H7 (cell line): Measurements from ENCODE around the gene MYO3A. TPM values are rescaled to one million over a fixed set of nuclear protein-coding genes. Genes with fewer than 3 reads are reported as not detected.
"Not testable (repeated sequence)": the region's sequence is repeated elsewhere in the genome, so short reads cannot be mapped to it uniquely, and the experiment has no call there.

Experiments
- DNase-seq: peaks from one replicate; pipeline ENCODE4 v3.0.0; 2012
- H3K27me3 ChIP-seq: 2 replicates; pipeline ENCODE4 v1.6.0; 2011; ENCODE audit warnings: mild to moderate bottlenecking, low read length; ENCODE audit not compliant: control insufficient read depth, insufficient read depth
- H3K36me3 ChIP-seq: replicated peaks from 2 replicates; pipeline ENCODE4 v1.5.1; 2011; ENCODE audit warnings: low read length; ENCODE audit not compliant: control insufficient read depth, insufficient read depth
- H3K4me3 ChIP-seq: 2 replicates; pipeline ENCODE4 v1.5.1; 2011; ENCODE audit warnings: low read depth, mild to moderate bottlenecking, control low read depth, low read length, moderate library complexity; ENCODE audit not compliant: insufficient read depth
- total RNA-seq: library from RNA; depleted of rRNA; stranded (reverse); fragments of >200 nt; shearing (Covaris generic); gene quantifications from 2 replicates; pipeline ENCODE4 v1.2.3, GENCODE V29; 2014

The MYO3A gene
- total RNA-seq, 1 experiment from 2014 or later = 4.9 TPM

DNA sequence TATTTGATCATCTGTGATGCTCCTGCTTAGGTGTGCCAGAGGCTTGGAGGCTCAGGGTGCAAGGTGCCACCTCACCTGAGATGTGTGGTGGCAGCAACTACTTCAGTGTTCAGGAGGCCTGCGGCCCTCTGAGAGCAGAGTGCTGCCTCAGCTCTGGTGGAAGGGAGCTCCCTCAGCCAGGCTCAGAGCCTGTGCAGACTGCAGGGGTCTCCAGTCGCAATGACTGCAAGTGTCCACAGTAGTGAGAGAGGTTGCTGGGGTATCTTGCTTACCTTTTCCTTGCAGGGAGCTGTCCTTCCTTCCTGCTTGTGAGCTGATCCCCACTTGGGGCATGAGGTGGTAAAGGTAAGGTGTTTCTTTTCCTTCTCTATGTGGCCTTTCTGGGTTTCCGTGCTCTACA is 151.5 kb downstream of the MYO3A start:
- Histone ChIP-seq H3K4me3 (no peak overlapping the region), H3K36me3 (no peaks in the 10 kb centered on the region), H3K27me3 (no peaks in the 10 kb centered on the region)
- peak; percentile 39 for DNase-seq

DNA sequence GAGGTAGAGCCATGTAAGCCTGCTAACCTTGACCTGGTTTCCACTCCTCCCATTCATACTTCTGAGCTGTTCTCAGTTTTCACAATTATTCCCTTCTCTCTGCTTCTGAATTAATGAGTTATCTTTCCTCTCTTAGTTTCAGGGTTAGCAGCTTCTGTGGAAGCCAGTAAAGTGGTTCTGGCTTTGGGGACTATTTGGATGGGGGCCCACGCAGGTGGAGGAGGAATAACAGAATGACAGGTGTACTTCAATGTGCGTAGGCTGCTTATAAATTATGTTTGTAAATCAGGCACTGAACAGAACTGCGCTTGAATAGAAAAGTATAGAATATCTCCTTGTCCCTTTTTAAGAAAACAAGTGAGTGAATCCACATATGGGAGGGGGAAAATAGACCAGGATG is 153.6 kb downstream of the MYO3A start:
- no peak for DNase-seq
- Histone ChIP-seq H3K27me3 (no peaks in the 10 kb centered on the region), H3K4me3 (no peak overlapping the region), H3K36me3 (no peaks in the 10 kb centered on the region)

DNA sequence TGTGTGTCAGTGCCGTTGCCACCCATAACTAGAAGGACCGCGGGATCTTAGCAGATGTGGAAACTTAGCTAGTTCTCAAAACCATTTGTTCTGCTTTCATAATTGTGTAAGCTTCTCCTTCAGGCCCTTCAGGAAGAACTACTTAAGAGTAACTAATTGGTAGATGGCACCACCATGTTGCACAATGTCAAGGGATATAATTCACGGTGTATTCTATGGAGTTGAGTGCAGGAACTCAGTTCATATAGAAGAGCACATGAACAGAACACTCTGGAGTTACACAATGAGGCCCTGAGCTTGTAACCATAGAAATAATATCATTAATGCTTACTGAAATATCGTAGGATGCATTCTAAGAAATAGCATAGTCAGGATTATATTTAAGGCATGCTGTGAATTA is 156.0 kb downstream of the MYO3A start:
- Histone ChIP-seq H3K4me3 (no peak overlapping the region), H3K27me3 (no peaks in the 10 kb centered on the region), H3K36me3 (no peaks in the 10 kb centered on the region)
- no peak for DNase-seq

DNA sequence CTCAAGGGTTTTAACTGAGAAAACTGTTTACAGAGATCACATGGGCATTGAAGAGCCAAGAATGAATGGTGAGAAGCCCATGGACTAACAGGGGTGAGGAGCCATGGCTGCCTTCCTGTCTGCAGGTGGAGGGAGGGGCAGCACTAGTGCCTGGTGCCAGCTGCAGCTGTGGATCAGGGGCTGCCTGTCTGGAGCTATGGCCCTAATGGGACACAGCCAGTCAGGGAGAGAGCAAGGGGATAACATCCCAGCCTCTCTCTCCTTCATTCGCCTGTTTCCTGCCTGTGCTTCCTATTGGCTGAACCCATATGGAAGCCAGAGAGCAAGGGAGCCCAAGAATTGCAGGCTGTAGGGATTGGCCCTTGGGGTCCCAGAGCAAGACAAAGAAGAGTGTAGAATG is 156.7 kb downstream of the MYO3A start:
- no peaks in the 10 kb centered on the region for H3K27me3 ChIP-seq
- no peak overlapping the region for H3K4me3 ChIP-seq
- DNase-seq = no peak
- H3K36me3 ChIP-seq = no peaks in the 10 kb centered on the region

DNA sequence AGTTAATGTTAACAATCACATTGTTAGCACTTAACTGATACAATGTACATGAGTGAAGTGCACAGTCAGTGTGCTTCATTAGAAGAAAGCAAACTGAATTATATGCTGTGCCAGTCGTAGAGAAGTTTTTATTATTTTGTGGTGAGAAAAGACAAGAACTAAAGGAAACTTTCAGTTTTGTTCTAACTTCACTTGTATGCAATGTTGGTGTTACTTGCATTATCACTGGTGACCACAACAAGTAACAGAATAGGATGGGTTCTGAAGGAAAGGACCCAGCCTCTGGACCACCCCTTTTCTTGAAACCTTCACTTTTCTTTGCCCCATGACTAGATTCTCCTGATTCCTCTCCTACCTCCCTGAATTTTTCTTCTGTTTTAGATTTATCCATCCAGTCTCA is 159.2 kb downstream of the MYO3A start:
- no peak for DNase-seq

DNA sequence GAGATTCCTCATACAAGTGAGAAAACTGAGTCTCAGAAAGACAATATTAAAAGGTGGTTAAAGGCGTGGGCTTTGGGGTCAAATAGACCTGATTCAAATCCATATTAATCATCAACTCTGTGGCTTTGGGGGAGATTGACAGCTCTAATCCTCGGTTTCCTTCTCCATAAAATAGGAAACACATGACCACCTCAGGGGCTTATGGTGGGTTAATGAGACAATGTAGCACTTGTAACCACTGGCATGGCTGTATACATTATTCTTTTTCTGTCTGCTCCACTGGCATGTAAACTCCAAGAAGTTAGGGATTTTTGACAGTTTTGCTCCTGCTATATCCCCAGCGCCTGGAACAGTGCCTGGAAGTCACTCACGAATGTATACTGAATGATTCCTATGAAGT is 161.8 kb downstream of the MYO3A start:
- no peaks in the 10 kb centered on the region for H3K27me3 ChIP-seq
- H3K4me3 ChIP-seq = no peak overlapping the region
- no peaks in the 10 kb centered on the region for H3K36me3 ChIP-seq
- no peak for DNase-seq

More for the DNA sequence above, 159.2 kb downstream of the MYO3A start:
- no peaks in the 10 kb centered on the region for H3K36me3 ChIP-seq
- H3K4me3 ChIP-seq = no peak overlapping the region
- no peaks in the 10 kb centered on the region for H3K27me3 ChIP-seq

GRCh38 chr10:26097549-26097948 is 163.5 kb downstream of the MYO3A start:
- H3K4me3 ChIP-seq, DNase-seq, H3K36me3 ChIP-seq, H3K27me3 ChIP-seq: not testable (repeated sequence)

- H3K27me3 ChIP-seq = no peaks in the 10 kb centered on the region
- no peaks in the 10 kb centered on the region for H3K36me3 ChIP-seq
- no peak overlapping the region for H3K4me3 ChIP-seq
- DNase-seq = no peak
Observed at GRCh38 chr10:26112532-26112931, 178.5 kb downstream of the MYO3A start.

DNA sequence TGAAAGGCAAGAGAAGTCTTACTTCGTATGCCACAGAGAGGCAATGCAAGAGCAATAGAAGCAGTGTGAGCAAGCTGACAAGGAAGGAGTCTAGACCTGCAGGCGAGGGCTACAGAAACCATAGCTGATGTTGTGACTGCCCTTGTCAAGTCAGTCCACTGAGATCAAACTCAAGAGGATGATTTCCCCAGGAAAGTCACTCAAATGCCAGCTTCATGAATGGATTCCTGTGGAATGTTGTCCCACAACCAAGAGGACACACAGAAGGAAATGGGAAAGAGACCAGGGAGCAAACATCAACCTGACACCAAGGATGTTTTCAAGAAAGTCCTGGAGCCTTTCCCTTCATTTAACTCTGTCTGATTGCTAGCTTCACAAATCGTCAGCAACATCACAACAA is 204.6 kb downstream of the MYO3A start:
- no peaks in the 10 kb centered on the region for H3K27me3 ChIP-seq
- no peak overlapping the region for H3K4me3 ChIP-seq
- no peak for DNase-seq
- no peaks in the 10 kb centered on the region for H3K36me3 ChIP-seq

DNA sequence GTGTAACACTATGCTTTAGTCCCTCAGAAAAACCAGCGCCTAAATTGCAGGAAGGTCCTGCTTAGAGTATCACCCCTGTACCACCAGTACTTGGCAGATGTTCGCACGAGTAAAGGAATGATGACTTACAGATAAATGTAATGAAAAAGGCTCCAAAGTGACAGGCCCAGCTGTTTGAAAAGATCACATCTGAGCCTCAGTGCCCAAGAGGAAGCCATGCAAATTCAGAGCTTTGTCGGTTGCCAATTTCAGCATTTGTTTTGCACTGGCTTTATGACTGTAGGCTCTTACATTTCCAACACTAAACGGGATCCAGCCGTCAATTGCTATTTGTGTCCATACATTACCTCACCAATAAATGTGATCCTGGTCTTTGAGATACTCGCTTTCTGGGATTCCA is 222.0 kb downstream of the MYO3A start:
- Histone ChIP-seq H3K27me3 (no peaks in the 10 kb centered on the region), H3K36me3 (no peaks in the 10 kb centered on the region)
- no peak for DNase-seq

GRCh38 chr10:26157734-26158133 is 223.7 kb downstream of the MYO3A start:
- Histone ChIP-seq H3K4me3 (no peak overlapping the region), H3K27me3 (no peaks in the 10 kb centered on the region), H3K36me3 (no peaks in the 10 kb centered on the region)
- peak; percentile 15 for DNase-seq

More for the DNA sequence above, 222.0 kb downstream of the MYO3A start:
- H3K4me3 ChIP-seq = no peak overlapping the region

GRCh38 chr10:26169466-26169865 is 235.4 kb downstream of the MYO3A start:
- peak; percentile 24 for DNase-seq
- Histone ChIP-seq H3K4me3 (no peak overlapping the region), H3K27me3 (no peaks in the 10 kb centered on the region), H3K36me3 (no peaks in the 10 kb centered on the region)

DNA sequence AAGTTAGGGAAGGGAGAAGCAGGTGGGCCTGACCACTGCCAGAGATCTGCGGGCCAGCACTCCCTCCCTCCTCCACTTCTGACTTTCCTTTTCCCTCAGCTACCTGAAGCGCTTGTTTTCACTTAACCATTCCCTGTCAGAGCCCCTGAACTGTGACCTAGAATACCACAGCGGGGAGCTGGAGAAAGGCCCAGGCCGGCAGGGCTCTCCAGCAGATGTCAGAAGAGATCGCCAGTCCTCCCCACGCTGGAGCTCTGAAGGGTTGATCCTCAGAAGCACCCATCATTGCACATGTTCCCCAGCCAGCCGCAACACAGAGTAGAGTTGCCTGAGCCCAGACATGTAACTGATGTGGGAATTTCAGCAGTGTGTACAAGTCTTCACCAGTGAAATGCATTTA is 238.1 kb downstream of the MYO3A start:
- H3K4me3 ChIP-seq = no peak overlapping the region
- DNase-seq = peak; percentile 52
- H3K36me3 ChIP-seq = no peaks in the 10 kb centered on the region
- no peaks in the 10 kb centered on the region for H3K27me3 ChIP-seq

DNA sequence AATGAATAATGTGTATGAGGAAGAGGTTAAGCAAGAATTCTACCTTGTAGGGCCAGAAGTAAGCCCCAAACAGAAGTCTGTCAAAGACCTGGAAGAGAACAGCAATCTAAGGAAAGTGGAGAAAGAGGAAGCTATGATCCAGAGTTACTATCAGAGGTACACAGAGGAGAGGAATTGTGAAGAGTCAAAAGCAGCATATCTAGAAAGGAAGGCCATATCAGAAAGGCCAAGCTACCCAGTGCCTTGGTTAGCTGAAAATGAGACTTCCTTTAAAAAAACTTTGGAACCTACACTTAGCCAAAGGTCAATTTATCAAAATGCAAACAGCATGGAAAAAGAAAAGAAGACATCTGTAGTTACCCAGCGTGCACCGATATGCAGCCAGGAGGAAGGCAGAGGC is 239.8 kb downstream of the MYO3A start:
- H3K4me3 ChIP-seq = no peak overlapping the region
- no peaks in the 10 kb centered on the region for H3K36me3 ChIP-seq
- DNase-seq = no peak
- H3K27me3 ChIP-seq = no peaks in the 10 kb centered on the region

DNA sequence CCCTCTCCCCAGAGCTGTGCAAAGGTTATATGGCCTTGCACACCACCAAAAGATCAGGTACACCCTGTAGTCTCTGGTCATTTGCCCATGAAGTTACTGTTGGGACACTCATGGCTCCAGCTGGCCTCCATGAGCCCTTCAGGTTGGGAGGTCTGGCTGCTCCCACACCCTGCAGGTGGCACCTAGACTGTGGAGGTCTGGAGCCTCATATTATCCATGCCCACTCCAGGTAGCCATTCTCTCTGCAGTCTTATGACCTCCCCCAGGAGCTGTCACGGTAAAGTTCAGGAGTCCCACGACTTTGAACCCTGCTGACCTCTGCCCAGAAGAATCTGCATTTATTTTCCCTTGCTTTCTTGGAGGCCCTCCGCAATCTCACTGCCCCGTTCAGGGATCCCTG is 243.3 kb downstream of the MYO3A start:
- H3K4me3 ChIP-seq = no peak overlapping the region
- DNase-seq = no peak
- H3K27me3 ChIP-seq = no peaks in the 10 kb centered on the region

DNA sequence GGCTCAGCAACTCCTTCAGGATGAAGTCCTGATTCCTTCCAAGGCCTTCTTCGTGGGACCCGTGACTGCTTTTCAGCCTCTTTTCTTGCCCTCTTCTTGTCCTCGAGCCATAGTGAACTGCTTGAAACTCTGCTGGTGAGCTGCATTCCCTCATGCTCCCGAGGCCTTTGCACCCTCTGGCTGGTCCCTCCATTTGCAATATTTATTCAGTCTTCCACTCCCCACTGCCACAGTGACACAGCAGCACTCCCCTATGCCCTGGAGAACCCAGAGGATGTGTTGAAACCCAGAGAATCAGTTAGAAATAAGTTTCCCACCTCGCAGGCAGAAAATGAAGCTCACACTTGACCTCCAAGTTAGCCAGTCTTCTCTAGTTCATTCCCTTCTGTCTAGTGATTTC is 260.2 kb downstream of the MYO3A start:
- no peaks in the 10 kb centered on the region for H3K27me3 ChIP-seq
- no peaks in the 10 kb centered on the region for H3K36me3 ChIP-seq
- no peak overlapping the region for H3K4me3 ChIP-seq
- DNase-seq = no peak

More for the DNA sequence above, 243.3 kb downstream of the MYO3A start:
- no peaks in the 10 kb centered on the region for H3K36me3 ChIP-seq
